Measurements from ENCODE around the gene SETX. TPM values are rescaled to one million over a fixed set of nuclear protein-coding genes. Genes with fewer than 3 reads are reported as not detected.

SETX gene
- total RNA-seq, 4 donors from 2014 or later, result 52.5 to 79.4 (median 69.7) TPM

DNA sequence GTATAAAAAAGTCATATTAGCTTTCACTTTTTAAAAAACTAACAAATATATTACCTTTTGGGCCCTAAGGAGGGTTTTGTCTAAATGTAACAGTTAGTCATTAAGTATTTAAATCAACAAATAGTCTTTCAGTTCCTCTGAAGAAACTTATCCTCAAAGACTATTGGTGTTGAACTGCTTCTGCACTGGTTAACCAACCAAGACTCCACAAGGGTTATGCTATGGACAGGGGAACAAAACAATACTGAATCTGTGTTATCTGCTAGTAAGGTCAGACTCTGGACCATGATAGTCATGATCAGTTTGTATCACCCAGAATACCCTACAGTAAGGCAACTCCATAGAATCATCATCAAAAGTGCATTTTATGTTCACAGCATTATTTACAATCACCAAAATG is 42.4 kb downstream of the SETX start:
- DNase-seq (ENCODE audit: low spot score) (no peak), ATAC-seq (ENCODE audit: low FRiP score) (no peak)
- TF ChIP-seq, protein P1, sequence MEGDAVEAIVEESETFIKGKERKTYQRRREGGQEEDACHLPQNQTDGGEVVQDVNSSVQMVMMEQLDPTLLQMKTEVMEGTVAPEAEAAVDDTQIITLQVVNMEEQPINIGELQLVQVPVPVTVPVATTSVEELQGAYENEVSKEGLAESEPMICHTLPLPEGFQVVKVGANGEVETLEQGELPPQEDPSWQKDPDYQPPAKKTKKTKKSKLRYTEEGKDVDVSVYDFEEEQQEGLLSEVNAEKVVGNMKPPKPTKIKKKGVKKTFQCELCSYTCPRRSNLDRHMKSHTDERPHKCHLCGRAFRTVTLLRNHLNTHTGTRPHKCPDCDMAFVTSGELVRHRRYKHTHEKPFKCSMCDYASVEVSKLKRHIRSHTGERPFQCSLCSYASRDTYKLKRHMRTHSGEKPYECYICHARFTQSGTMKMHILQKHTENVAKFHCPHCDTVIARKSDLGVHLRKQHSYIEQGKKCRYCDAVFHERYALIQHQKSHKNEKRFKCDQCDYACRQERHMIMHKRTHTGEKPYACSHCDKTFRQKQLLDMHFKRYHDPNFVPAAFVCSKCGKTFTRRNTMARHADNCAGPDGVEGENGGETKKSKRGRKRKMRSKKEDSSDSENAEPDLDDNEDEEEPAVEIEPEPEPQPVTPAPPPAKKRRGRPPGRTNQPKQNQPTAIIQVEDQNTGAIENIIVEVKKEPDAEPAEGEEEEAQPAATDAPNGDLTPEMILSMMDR (IDR thresholded peaks at IDR 0.05), result no peak

DNA sequence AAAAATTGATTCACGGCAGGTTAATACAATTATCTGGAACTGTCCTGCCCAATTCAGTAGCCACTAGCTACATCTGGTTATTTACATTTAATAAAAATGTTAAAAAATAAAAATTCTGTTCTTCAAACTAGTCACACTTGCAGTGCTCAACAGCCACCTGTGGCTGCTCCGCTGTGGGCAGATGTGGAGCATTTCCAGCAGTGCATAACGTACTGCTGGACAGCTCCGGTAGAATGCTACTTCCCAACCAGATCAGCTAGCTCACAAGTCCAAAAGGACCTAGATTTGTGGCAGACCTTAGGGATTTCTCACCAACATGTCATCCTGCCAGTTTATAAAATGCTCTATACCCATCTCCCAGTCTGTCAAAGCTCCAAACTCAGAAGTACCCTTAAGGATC is 42.8 kb downstream of the SETX start:
- ATAC-seq (ENCODE audit: low FRiP score) (no peak), DNase-seq (ENCODE audit: low spot score) (no peak)
- TF ChIP-seq, protein P1 (IDR thresholded peaks at IDR 0.05), result no peak

DNA sequence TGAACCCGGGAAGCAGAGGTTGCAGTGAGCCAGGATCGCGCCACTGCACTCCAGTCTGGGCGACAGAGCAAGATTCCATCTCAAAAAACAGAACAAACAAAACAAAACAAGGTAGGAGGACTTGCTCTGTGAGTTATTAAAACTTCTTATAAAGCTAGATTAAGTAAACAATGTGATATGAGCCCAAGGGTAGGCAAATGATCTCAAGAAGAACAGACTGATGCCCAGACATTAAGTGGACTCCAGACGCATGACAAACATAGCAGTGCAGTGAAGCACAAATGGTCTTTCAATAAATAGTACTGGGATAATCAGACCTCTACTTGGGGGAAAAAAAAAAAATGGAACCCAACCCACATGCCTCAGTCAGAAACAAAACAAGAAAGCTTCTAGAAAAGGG is 45.7 kb downstream of the SETX start:
- ATAC-seq (ENCODE audit: low FRiP score), result no peak

DNA sequence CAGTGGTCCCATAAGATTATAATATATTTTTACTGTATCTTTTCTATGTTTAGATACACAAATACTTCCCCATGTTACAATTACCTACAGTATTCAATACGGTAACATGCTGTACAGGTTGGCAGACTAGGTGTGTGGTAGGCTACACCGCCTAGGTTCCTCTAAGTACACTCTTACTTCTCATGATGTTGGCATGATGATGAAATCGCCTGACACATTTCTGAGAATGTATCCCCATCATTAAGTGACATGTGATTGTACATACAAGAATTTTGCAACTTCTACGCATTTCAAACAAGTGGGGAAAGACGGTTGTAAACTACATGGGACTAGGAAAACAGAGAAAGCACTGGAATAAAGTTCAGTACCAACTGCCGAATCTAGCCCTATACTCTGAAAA is 53.3 kb downstream of the SETX start:
- TF ChIP-seq, protein P1 (IDR thresholded peaks at IDR 0.05), result no peak
- ATAC-seq (ENCODE audit: low FRiP score), result no peak
- DNase-seq (ENCODE audit: low spot score), result no peak

More for the DNA sequence above, 45.7 kb downstream of the SETX start:
- DNase-seq (ENCODE audit: low spot score), result no peak
- TF ChIP-seq, protein P1 (IDR thresholded peaks at IDR 0.05), result no peak

DNA sequence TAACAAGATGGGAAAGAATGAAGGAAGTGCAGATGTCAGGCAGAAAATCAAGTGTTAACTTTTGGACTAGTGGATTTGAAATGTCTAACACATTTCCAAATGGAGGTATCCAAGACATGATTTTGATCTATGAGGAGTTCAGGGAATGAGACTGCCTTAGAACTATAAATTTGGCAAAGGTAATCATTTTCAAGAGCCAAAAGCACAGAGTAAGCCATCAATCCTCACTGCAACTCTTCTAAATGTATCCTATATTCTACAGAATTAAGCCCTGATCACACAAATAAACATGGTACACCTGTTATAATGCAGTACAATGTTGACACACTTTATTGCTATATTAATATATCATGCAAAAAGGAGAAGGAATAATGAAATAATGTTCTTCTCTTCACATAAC is 55.6 kb downstream of the SETX start:
- ATAC-seq (ENCODE audit: low FRiP score) (no peak), DNase-seq (ENCODE audit: low spot score) (no peak)
- TF ChIP-seq, protein P1 (IDR thresholded peaks at IDR 0.05), result no peak

DNA sequence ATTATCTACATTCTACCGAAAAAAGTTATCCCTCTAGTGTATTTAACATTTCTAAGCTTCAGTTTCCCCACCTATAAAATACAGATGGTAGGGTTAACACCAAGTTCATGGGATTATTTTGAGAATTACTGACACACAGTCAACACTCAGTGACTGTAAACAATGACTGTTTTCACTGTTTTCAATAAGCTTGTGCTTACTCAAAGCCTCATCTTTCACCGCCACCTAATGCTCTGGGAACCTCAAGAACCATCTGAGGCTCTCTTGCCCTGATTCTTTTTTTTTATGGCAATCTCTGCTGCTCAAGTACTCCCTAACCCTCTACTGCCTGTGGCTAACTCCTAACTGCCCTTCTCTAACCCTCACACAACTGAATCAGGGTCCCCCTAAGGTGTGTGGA is 59.6 kb downstream of the SETX start:
- TF ChIP-seq, protein P1 (IDR thresholded peaks at IDR 0.05), result no peak
- DNase-seq (ENCODE audit: low spot score), result no peak
- ATAC-seq (ENCODE audit: low FRiP score), result no peak

DNA sequence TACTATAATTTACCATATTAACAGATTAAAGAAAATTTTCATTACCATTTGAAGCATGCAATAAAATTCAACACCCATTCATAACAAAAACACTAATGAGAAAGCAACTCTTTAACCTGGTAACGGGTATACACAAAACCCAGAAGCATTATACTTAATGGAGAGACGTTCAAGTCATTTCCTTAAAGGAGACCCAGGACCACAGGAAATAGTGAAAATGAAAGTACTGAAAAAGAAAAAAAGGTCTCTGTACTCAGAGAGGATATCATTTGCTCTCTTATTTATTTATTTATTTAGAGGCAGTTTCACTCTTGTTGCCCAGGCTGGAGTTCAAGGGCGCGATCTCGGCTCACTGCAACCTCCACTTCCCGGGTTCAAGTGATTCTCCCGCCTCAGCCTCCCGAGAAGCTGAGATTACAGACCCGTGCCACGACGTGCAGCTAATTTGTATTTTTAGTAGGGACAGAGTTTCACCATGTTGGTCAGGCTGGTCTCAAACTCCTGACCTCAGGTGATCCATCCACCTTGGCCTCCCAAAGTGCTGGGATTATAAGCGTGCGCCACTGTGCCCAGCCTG is 61.6 kb downstream of the SETX start:
- ATAC-seq (ENCODE audit: low FRiP score), result no peak

More for the DNA sequence above, 61.6 kb downstream of the SETX start:
- TF ChIP-seq, protein P1 (IDR thresholded peaks at IDR 0.05), result no peak
- DNase-seq (ENCODE audit: low spot score), result no peak
